Measurements from ENCODE around the gene ARHGEF38.
A peak's percentile ranks its signal among the peaks of the same experiment; 100 is the strongest.

The ARHGEF38 gene

DNA sequence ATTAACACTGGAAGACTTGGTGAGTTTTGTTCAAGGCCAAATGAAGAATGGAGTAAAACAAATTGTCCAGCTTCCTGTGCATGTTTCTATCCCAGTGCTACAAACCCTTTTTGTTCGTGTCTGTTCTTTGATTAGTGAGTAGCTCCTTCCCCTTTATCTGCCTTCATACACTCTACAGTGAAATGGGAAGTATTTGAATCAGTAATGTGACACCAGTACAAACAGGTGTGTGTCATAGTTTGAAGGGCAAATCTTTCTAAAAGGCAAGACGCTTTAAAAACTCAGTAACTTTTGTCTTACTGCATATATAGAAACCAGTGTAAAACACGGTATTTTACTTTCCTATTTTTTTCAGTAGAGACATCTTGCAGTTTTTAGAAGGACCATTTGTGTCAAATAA lies 5.9 kb downstream of the ARHGEF38 start:
- no peak for DNase-seq (ENCODE audit: low spot score)

GRCh38 chr4:105560421-105560848 lies 8.0 kb downstream of the ARHGEF38 start:
- DNase-seq (ENCODE audit: low spot score), result no peak

DNA sequence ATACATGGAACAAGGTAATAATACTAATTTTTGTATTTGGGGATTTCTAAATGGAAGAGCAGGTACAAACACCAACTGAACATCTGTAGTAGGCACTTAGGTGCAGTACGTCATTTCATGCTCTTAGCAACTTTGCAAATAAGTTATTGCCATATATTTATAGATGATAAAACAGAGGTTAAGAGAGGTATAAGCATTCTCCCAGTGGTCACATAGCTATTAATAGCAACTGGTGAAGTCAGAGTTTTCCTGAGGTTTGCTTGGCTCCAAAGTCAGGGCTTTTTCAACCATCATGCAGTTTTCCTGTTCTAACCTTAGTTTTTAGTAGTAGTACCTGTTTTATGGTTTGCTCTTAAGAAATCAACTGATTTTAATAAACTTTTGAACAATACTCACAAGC lies 10.9 kb downstream of the ARHGEF38 start:
- DNase-seq (ENCODE audit: low spot score), result no peak

DNA sequence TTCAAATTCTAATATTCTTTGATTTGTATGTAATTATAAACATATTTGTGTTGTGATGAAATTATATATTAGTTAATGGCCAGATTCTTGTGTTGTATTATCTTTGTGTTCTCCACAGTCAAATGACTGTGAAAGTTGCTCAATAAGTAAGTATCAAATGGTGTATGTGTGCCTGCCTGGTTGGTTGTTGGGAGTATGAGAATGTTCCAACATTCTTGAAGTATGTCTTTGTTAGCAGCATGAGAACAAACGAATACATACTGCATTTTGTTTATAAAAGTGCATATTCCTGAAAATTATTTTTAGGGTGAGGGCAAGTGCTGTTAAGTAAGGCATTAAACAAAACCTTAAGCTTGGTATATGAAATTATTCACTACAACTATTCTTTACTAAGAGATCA lies 16.2 kb downstream of the ARHGEF38 start:
- no peak for DNase-seq (ENCODE audit: low spot score)

DNA sequence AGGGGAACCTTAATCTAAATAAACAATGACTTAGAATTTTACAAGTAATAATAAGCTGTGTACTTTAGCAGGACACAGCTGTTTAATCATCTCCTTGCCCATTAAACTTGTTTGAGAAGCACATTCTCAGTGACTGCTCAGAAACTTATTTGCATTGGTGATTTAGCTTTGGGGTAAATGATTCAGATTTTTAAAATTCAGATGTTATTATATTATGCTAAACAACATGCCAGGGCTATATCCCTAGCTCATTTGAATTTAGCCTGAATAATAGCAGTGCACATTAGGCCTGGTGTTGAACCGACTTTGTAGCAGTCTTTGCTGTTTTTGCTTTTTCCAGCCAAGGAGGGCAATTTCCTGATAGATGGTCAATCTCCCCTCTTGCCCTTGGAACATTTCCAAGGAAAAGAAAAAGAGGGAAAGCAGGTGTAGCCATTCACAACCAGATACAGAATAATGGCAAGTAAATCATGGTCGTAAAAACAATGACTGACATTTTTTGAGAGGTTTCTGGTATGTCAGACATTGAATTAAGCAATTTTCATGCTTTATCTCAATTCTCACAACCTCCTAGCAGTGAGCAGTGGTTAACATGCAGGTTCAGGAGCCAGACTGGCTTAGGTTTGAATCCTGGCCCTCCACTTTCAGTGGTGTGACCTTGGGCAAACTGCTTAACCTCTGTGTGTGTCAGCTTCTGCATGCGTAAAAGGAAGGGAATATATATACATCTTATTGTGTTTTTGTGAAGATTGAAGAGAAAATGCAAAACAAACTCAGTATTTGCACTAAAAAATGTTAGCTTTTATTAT lies 16.8 kb downstream of the ARHGEF38 start:
- no peak for DNase-seq (ENCODE audit: low spot score)

DNA sequence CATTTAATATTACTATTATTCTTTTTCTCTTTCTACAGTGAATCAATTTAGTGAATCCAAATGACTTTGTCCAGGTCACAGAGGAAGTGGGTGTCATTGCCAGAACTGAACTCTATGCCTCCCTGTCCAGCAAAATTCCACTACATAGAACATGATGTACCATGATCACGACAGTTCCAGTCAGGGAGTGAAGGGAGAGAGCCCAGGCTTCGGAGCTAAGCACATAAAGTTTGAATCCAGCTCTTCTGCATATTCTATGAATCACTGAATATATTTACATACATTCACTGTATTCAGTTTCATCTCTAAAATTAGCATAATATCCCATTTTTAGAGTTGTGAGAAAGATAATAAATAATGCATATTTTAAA lies 17.4 kb downstream of the ARHGEF38 start:
- DNase-seq (ENCODE audit: low spot score), result no peak

- DNase-seq (ENCODE audit: low spot score), result no peak
These were observed 19.9 kb downstream of the ARHGEF38 start for GRCh38 chr4:105572296-105572695.

DNA sequence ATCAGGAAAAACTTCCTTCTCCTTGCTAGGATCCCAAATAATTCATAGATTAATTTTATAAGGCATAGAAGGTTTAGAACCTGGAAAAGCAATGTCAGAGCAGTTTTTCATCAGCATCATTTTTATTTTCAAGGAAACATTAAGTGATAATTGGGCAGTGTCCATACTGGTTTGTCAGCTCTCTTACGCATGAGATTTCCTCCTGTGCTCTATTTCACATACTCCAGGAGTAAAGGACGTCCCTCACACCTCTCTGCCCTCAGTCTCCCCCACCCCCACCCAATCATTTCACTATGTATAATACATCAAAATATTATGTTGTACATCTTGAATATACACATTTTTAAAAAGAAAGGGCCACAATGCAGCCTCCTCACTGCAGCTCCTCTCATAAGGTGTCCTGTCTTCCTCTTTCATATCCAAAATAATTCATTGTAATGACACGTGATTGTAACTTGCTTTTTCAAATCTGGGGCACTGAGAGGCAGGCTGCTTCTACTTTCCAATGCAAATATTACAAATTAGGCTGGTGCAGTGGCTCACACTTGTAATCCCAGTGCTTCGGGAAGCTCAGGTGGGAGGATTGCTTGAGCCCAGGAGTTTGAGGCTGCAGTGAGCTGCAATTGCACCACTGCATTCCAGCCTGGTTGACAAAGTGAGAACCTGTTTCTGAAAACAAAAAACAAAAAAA lies 34.4 kb downstream of the ARHGEF38 start:
- DNase-seq (ENCODE audit: low spot score), result no peak

DNA sequence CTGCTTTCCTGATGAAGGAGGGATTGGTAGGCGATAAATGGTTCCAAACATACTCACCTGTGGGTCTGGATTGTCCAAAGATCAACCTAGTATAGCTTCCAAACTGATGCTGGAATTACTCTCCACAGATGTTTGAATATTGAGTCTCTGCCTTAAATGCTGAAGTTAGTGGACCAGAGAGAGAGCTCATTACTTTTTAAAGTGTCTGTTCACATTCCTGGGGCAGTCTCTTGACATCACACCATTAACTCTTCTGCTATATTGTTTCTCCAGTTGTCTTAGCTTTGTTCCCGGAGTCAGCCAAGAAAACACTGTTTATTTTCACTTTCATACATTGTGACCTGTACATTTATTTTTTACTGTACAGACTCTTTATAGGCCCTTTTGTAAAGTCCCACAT lies 35.4 kb downstream of the ARHGEF38 start:
- DNase-seq (ENCODE audit: low spot score), result no peak

- DNase-seq (ENCODE audit: low spot score), result no peak
These were observed 35.8 kb downstream of the ARHGEF38 start for GRCh38 chr4:105588252-105588651.

DNA sequence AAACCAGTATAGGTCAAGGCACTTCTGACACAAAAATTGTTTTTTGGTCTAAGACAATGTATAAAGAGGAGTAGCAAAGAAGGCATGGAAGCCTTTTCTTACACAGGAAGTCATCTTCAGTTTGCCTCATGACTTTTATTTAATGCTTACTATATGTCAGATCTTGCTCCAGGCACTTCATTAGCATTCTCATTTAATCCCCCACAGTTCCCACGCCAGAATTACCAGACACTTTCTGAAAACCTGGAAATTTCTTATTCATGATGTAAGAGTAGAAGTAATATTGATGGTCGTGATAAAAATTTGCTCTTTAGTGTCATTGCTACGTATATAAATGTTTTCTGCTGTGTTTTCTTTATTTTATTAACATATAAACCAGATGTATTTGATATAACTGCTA lies 39.2 kb downstream of the ARHGEF38 start:
- DNase-seq (ENCODE audit: low spot score), result no peak

GRCh38 chr4:105594099-105595010 lies 41.9 kb downstream of the ARHGEF38 start:
- DNase-seq (ENCODE audit: low spot score), result no peak

- no peak for DNase-seq (ENCODE audit: low spot score)
These were observed 44.3 kb downstream of the ARHGEF38 start for GRCh38 chr4:105596684-105597083.

DNA sequence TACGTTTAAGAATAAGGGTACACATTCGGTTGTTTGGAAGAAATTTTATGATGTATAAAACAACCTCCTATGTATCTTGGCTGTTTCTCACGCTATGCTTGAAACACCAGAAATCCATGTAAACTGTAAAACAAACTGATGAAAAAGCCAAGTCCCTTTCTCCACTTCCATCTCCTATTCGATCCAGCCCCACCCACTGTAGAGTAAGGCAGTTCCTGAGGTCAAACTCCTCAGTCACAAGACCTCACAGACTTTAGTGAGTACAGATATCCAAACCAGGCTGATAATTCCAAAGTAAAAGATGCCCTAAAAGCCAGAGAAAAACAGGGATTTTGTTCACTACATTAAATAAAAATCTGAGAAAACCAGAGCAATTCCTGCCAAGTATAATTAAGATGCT lies 45.6 kb downstream of the ARHGEF38 start:
- DNase-seq (ENCODE audit: low spot score), result no peak

- no peak for DNase-seq (ENCODE audit: low spot score)
These were observed 46.4 kb downstream of the ARHGEF38 start for GRCh38 chr4:105598787-105599186.

DNA sequence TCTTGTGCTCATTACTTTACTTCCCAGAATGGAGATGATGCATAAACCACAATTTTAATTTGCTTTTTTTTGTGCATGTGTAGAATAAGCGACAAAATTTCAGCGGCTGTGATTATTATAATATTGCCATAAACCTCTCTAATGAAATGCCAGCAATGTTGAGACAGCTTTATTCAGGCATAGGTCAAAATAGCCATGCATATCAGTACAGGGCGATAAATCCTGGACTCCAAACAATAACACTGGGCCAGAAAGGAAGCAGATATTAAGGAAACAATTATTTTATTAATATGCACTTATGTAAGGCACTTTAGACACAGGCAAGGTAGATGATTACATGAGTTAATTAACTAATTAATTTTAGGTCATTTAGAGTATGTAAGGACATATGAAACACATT lies 47.1 kb downstream of the ARHGEF38 start:
- DNase-seq (ENCODE audit: low spot score), result no peak

GRCh38 chr4:105599932-105600655 lies 47.7 kb downstream of the ARHGEF38 start:
- no peak for DNase-seq (ENCODE audit: low spot score)

GRCh38 chr4:105600951-105601350 lies 48.5 kb downstream of the ARHGEF38 start:
- no peak for DNase-seq (ENCODE audit: low spot score)

- no peak for DNase-seq (ENCODE audit: low spot score)
These were observed 49.0 kb downstream of the ARHGEF38 start for GRCh38 chr4:105601406-105601805.

DNA sequence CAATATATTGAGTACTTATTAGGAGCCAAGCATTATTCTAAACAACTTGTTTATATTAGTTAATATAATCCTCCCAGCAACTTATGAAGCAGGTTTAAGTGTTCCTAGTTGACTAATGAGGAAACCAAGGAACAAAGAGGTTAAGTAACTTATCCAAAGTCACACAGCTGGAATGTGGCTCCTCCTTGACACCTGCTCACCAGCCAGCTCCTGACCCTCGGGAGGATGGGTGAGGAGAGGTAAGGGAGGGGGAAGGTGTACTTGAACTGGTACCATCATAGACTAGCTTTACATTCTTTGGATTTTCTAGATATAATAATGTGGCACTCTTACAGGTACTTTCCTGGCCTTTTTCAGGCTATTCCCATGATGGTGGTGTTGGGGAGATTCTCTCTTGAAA lies 50.7 kb downstream of the ARHGEF38 start:
- DNase-seq (ENCODE audit: low spot score), result no peak

DNA sequence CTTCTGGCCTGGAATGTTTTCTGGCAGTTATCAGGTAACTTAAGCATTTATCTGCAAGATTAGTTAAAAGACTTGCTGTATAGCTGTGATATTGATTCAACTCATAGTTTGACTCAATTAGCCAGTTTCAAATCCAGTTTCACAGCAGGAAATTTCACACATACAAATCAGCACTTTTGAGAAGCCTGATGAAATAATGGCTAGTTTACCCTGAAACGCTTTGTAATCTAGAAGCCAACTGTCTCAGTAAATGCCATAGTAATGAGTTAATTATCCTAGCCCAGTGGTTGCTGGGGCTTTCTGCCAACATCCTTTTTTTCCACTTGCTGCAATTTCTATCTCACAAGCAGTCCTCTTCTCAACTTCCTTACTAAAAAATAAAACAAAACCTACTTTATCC lies 53.1 kb downstream of the ARHGEF38 start:
- DNase-seq (ENCODE audit: low spot score), result peak; percentile 43

DNA sequence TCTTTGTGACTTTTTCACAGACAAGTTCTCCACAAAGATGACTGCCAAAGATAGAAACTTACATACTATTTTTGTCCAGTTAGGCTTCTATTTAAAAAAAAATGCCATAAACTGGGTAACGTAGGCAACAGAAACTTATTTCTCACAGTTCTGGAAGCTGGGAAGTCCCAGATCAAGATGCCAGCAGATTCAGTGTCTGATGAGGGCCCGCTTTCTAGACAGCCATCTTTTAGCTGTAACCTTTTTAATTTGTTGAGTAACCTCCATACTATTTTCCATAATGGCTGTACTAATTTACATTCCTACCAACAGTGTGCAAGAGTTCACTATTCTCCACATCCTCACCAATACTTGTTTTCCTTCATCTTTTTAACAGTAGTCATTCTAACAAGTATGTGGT lies 55.5 kb downstream of the ARHGEF38 start:
- no peak for DNase-seq (ENCODE audit: low spot score)
